Measurements from ENCODE around the gene HORMAD2. TPM values are rescaled to one million over a fixed set of nuclear protein-coding genes. Genes with fewer than 3 reads are reported as not detected.
"Not testable (repeated sequence)": the region's sequence is repeated elsewhere in the genome, so short reads cannot be mapped to it uniquely, and the experiment has no call there.

HORMAD2 gene
- total RNA-seq, 6 donors from 2014 or later, result 0.80 TPM; not detected in 5

- H3K36me3 ChIP-seq, result no peaks in the 10 kb centered on the region
- DNase-seq, result no peak
- no peak for ATAC-seq (ENCODE audit: low FRiP score in 2 of 2)
- no peak overlapping the region for H3K27ac ChIP-seq
- H3K4me3 ChIP-seq, result no peak overlapping the region
- peaks cover 0 to 3% (median 0%) of the 10 kb centered on the region in 4 donors for H3K4me1 ChIP-seq
- 74 to 75% methylated on average over 10 of the region's 10 CpGs for WGBS, 2 donors
- H3K27me3 ChIP-seq, result no peaks in the 10 kb centered on the region
- H3K9me3 ChIP-seq, result peaks cover 0 to 3% (median 0%) of the 10 kb centered on the region in 4 donors
- TF ChIP-seq EP300 (IDR thresholded peaks at IDR 0.05) (no peak), POLR2AphosphoS5 (IDR thresholded peaks at IDR 0.05) (no peak), POLR2A (IDR thresholded peaks at IDR 0.05) (no peak)
- TF ChIP-seq, protein P1, sequence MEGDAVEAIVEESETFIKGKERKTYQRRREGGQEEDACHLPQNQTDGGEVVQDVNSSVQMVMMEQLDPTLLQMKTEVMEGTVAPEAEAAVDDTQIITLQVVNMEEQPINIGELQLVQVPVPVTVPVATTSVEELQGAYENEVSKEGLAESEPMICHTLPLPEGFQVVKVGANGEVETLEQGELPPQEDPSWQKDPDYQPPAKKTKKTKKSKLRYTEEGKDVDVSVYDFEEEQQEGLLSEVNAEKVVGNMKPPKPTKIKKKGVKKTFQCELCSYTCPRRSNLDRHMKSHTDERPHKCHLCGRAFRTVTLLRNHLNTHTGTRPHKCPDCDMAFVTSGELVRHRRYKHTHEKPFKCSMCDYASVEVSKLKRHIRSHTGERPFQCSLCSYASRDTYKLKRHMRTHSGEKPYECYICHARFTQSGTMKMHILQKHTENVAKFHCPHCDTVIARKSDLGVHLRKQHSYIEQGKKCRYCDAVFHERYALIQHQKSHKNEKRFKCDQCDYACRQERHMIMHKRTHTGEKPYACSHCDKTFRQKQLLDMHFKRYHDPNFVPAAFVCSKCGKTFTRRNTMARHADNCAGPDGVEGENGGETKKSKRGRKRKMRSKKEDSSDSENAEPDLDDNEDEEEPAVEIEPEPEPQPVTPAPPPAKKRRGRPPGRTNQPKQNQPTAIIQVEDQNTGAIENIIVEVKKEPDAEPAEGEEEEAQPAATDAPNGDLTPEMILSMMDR (IDR thresholded peaks at IDR 0.05), result no peak
Observed at GRCh38 chr22:30054067-30054763, 26.0 kb upstream of the HORMAD2 start.

DNA sequence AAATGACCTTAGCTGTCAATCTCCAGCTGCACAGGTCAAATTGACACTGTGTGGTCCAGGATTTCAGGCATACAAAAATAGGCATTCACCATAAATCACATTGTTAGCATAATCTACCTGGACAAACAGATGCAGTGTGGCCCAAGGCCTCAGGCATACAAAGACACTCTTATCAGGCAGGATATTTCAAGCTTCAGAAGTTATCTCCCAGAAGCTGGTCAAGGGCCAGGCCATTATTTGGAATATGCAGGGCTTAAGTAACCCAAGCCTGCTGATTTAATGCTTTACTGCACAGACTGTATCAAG lies 25.5 kb upstream of the HORMAD2 start:
- H3K4me3 ChIP-seq, result no peak overlapping the region
- DNase-seq (no peak), ATAC-seq (ENCODE audit: low FRiP score in 2 of 2) (no peak)
- TF ChIP-seq EP300 (IDR thresholded peaks at IDR 0.05) (no peak), POLR2AphosphoS5 (IDR thresholded peaks at IDR 0.05) (no peak), POLR2A (IDR thresholded peaks at IDR 0.05) (no peak)
- TF ChIP-seq, protein P1 (IDR thresholded peaks at IDR 0.05), result no peak
- H3K9me3 ChIP-seq, result peaks cover 0 to 3% (median 0%) of the 10 kb centered on the region in 4 donors
- H3K4me1 ChIP-seq, result peaks cover 0 to 3% (median 0%) of the 10 kb centered on the region in 4 donors
- no peaks in the 10 kb centered on the region for H3K27me3 ChIP-seq
- H3K36me3 ChIP-seq, result no peaks in the 10 kb centered on the region
- no peak overlapping the region for H3K27ac ChIP-seq

DNA sequence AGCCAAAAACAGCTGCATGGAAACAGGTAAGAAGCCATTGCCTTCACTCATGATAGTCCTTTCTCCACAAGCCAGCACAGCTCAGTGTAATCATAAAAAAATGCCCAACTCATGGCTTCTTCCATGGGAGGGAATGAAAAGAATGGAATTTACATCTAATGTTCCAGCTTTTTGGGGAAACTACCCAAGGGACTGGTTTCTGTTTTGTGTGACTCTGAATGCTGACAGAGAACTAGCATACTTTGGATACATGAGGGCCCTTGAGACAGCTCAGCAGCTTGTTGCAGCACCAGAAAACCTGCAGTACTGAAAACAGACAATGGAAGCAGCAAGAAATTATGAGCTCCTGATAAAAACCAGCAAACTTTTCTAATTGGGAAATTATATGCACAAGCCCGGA lies 24.2 kb upstream of the HORMAD2 start:
- peaks cover 0 to 3% (median 0%) of the 10 kb centered on the region in 4 donors for H3K4me1 ChIP-seq
- H3K27me3 ChIP-seq, result no peaks in the 10 kb centered on the region
- ATAC-seq (ENCODE audit: low FRiP score in 2 of 2) (peak in 1 of 2 donors; percentile 66), DNase-seq (peak in 1 of 2 donors; percentile 43)
- no peaks in the 10 kb centered on the region for H3K36me3 ChIP-seq
- 65 to 83% methylated on average over 1 of the region's 1 CpG for WGBS, 2 donors
- peaks cover 0 to 3% (median 0%) of the 10 kb centered on the region in 4 donors for H3K9me3 ChIP-seq
- TF ChIP-seq EP300 (IDR thresholded peaks at IDR 0.05), result no peak
- TF ChIP-seq, protein P1 (IDR thresholded peaks at IDR 0.05), result peak in 1 of 6 experiments; percentile 7
- no peak for TF ChIP-seq POLR2A (IDR thresholded peaks at IDR 0.05)
- no peak overlapping the region for H3K27ac ChIP-seq
- no peak overlapping the region for H3K4me3 ChIP-seq

GRCh38 chr22:30057375-30057774 lies 22.9 kb upstream of the HORMAD2 start:
- Histone ChIP-seq H3K27me3 (no peaks in the 10 kb centered on the region), H3K4me3 (no peak overlapping the region), H3K9me3 (peaks cover 0 to 3% (median 0%) of the 10 kb centered on the region in 4 donors), H3K36me3 (no peaks in the 10 kb centered on the region), H3K4me1 (peaks cover 0 to 3% (median 0%) of the 10 kb centered on the region in 4 donors), H3K27ac (no peak overlapping the region)
- ATAC-seq (ENCODE audit: low FRiP score in 2 of 2) (no peak), DNase-seq (no peak)
- TF ChIP-seq EP300 (IDR thresholded peaks at IDR 0.05) (no peak), POLR2AphosphoS5 (IDR thresholded peaks at IDR 0.05) (no peak), POLR2A (IDR thresholded peaks at IDR 0.05) (no peak)
- TF ChIP-seq, protein P1 (IDR thresholded peaks at IDR 0.05), result no peak
- WGBS, 2 donors, result 95 to 96% methylated on average over 1 of the region's 1 CpG

- H3K36me3 ChIP-seq; ATAC-seq (ENCODE audit: low FRiP score in 2 of 2): not testable (repeated sequence)
- peak in 1 of 2 donors; percentile 62 for DNase-seq
Observed at GRCh38 chr22:30059346-30060020, 20.8 kb upstream of the HORMAD2 start.

DNA sequence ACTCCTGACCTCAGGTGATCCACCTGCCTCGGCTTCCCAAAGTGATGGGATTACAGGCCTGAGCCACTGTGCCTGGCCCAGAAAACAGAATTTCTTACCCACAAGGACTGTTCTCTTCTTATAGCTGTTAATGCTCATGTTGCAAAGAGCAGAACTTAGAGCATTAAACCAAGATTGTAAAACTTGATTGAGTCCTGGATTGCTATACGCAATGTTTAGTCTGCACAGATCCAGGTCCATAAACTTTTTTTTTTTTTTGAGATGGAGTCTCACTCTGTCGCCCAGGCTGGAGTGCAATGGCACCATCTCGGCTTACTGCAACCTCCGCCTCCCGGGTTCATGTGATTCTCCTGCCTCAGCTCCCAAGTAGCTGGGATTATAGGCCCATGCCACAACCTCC lies 19.2 kb upstream of the HORMAD2 start:
- ATAC-seq (ENCODE audit: low FRiP score in 2 of 2); H3K27ac ChIP-seq; H3K36me3 ChIP-seq; H3K4me3 ChIP-seq; DNase-seq; H3K4me1 ChIP-seq; H3K27me3 ChIP-seq: not testable (repeated sequence)
- peaks cover 0 to 23% (median 4%) of the 10 kb centered on the region in 4 donors for H3K9me3 ChIP-seq
- 92 to 95% methylated on average over 6 of the region's 6 CpGs for WGBS, 2 donors

More at GRCh38 chr22:30059346-30060020, 20.8 kb upstream of the HORMAD2 start:
- H3K27ac ChIP-seq, H3K4me3 ChIP-seq, H3K4me1 ChIP-seq, H3K27me3 ChIP-seq: not testable (repeated sequence)
- peaks cover 0 to 13% (median under 1%) of the 10 kb centered on the region in 4 donors for H3K9me3 ChIP-seq
- WGBS, 2 donors, result 88 to 92% methylated on average over 6 of the region's 22 CpGs
